Sigmoid colon (tissue), 7 donors: ENCODE results near the gene ADAMTS14. TPM values are rescaled to one million over a fixed set of nuclear protein-coding genes. Genes with fewer than 3 reads are reported as not detected.

Experiments used
- DNase-seq: peaks from one replicate; pipeline ENCODE4 v3.0.0-alpha.2; 2019
- H3K27ac ChIP-seq, 4 donors: fragments of 200-600 bp; sonication (generic); one replicate each; pipeline ENCODE4 v1.5.1; 2016 to 2019; ENCODE audit warnings: mild to moderate bottlenecking in 1 of 4
- H3K27me3 ChIP-seq, 3 donors: fragments of 200-600 bp; sonication (generic); one replicate each; pipeline ENCODE4 v1.5.1; 2019; ENCODE audit warnings: mild to moderate bottlenecking in 1 of 3
- H3K36me3 ChIP-seq, 4 donors: fragments of 200-600 bp; sonication (generic); one replicate each; pipeline ENCODE4 v1.5.1; 2016 to 2019
- H3K4me1 ChIP-seq, 4 donors: fragments of 200-600 bp; sonication (generic); one replicate each; pipeline ENCODE4 v1.5.1; 2017 to 2019
- H3K4me3 ChIP-seq, 4 donors: fragments of 200-600 bp; sonication (generic); one replicate each; pipeline ENCODE4 v1.5.1; 2017 to 2019; ENCODE audit warnings: mild to moderate bottlenecking in 2 of 4, moderate library complexity in 1 of 4
- H3K9me3 ChIP-seq, 4 donors: fragments of 200-600 bp in 3 of 4; sonication (generic) in 3 of 4; one replicate each; pipeline versions ENCODE4 v1.5.1 to v1.6.1; 2013 to 2019
- EP300 ChIP-seq, 4 donors: sonication (generic); formaldehyde crosslinking; IDR thresholded peaks; one replicate each; pipeline ENCODE4 v1.6.1; 2017; ENCODE audit warnings: antibody characterized with exemption in 4 of 4
- POLR2A ChIP-seq, 2 donors: fragments of 450-650 bp; IDR thresholded peaks; one replicate each; pipeline ENCODE4 v1.6.1; 2016; ENCODE audit warnings: antibody characterized with exemption in 2 of 2, mild to moderate bottlenecking in 2 of 2, moderate library complexity in 2 of 2
- POLR2AphosphoS5 ChIP-seq, 4 donors: sonication (generic); formaldehyde crosslinking; IDR thresholded peaks; one replicate each; pipeline ENCODE4 v1.6.1; 2017; ENCODE audit warnings: antibody characterized with exemption in 4 of 4
- WGBS, 2 donors: extraction: QIAGEN DNeasy Blood & Tissue Kit; methylation state at CpG; one replicate each; pipeline ENCODE4 v1.1.7; 2013; 5-methylcytosine and 5-hydroxymethylcytosine counted together
- intact Hi-C: fragments of 100-400 bp; cut with DNase I; formaldehyde crosslinking; loops from one replicate; pipeline ENCODE4 v1.15.1; 2023
- polyA plus RNA-seq, 3 donors: library from polyadenylated mRNA; stranded (reverse); fragments of 200-250 nt; gene quantifications; one replicate each; pipeline ENCODE4 v1.2.3, GENCODE V29; 2013
- total RNA-seq, 4 donors: library from RNA; depleted of rRNA; stranded (reverse); fragments of >200 nt; gene quantifications; one replicate each; pipeline ENCODE4 v1.1.0, GENCODE V29; 2016
- TF ChIP-seq, protein P1 (sequence below), 4 experiments: fragments of 450-650 bp in 3 of 4; fragments of 200-600 bp in 1 of 4; IDR thresholded peaks; one replicate each; pipeline ENCODE4 v1.5.1; 2016 to 2019; ENCODE audit warnings: antibody characterized with exemption in 4 of 4, mild to moderate bottlenecking in 3 of 4, moderate library complexity in 2 of 4
- donor health status: healthy with polysubstance abuse.
- donor health status: Bipolar disorder and iron deficiency.
- donor health status: healthy.

Gene ADAMTS14
- total and polyA plus RNA-seq, 7 donors: under 0.01 to 1.1 (median 0.50) TPM; not detected in 1

DNA sequence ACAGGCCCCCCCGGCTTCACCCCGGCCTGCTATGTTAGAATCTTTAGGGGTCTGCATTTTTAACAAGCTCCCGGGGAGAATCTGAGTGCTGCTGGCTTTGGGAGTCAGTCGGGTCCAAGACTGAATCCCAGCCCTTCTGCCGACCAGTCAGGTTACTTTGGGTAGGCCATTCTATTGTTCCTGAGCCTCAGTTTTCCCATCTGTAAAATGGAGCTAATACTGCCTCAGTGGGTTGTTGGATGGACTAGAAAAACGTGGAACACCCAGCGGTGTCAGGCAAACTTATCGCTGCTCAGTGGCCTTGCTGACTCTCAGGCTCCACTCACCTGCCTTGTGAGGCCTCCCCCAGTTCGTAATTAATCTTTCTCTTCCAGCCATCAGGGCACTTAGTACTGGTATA, 101.2 kb downstream of the ADAMTS14 start:
- Histone ChIP-seq H3K9me3 (no peaks in the 10 kb centered on the region), H3K27ac (no peak overlapping the region), H3K4me1 (no peaks in the 10 kb centered on the region), H3K36me3 (no peaks in the 10 kb centered on the region), H3K27me3 (no peaks in the 10 kb centered on the region), H3K4me3 (no peak overlapping the region)
- intact Hi-C loops: no loop called here
- WGBS, 2 donors: 82 to 91% methylated on average over 9 of the region's 9 CpGs
- TF ChIP-seq, protein P1, sequence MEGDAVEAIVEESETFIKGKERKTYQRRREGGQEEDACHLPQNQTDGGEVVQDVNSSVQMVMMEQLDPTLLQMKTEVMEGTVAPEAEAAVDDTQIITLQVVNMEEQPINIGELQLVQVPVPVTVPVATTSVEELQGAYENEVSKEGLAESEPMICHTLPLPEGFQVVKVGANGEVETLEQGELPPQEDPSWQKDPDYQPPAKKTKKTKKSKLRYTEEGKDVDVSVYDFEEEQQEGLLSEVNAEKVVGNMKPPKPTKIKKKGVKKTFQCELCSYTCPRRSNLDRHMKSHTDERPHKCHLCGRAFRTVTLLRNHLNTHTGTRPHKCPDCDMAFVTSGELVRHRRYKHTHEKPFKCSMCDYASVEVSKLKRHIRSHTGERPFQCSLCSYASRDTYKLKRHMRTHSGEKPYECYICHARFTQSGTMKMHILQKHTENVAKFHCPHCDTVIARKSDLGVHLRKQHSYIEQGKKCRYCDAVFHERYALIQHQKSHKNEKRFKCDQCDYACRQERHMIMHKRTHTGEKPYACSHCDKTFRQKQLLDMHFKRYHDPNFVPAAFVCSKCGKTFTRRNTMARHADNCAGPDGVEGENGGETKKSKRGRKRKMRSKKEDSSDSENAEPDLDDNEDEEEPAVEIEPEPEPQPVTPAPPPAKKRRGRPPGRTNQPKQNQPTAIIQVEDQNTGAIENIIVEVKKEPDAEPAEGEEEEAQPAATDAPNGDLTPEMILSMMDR (IDR thresholded peaks at IDR 0.05): no peak
- no peak for TF ChIP-seq POLR2A (IDR thresholded peaks at IDR 0.05)
- no peak for TF ChIP-seq POLR2AphosphoS5 (IDR thresholded peaks at IDR 0.05)
- TF ChIP-seq EP300 (IDR thresholded peaks at IDR 0.05): no peak
- no peak for DNase-seq

DNA sequence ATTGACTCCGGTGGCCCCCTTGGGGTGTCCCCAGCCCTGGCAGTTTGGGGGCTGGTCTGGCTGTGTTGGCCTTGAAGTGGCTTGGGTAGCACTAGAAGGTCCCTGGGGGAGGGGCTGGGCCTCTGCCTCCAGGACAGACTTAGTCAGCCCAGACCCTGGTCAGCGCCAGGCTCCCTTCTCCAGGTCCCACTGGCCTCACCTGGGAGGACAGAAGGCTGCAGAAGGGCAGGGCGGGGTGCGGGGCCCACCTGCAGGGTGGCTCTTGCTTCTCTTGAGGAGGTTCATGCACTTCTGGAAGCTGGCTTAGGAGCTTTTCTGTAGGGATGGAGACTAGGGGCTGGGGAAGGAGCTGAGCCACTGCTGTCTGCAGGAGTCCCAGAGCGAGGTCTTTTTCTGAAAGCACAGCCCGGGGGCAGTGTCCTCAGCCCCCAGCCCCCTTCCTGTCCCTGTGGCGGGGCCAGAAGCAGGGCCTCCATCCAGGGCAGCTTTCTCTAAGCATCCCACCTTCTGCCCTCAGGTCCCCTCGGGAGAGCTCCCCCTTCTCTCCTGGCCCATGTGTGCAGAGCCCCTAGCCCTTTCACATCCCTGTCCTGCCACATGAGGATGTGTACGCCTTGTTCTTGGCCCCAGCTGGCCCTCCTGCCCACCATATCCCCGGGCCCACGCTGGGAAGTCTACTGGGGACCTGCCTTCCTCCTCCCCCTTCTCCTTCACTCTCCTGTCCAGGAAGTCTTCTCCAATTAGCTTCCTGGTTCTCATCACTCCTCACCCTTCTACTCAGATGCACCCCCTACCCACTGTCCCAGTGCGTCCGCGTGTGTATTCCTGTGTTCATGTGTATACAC, 101.9 kb downstream of the ADAMTS14 start:
- TF ChIP-seq EP300 (IDR thresholded peaks at IDR 0.05): no peak
- no peak for TF ChIP-seq POLR2A (IDR thresholded peaks at IDR 0.05)
- TF ChIP-seq, protein P1 (IDR thresholded peaks at IDR 0.05): no peak
- TF ChIP-seq POLR2AphosphoS5 (IDR thresholded peaks at IDR 0.05): no peak
- DNase-seq: no peak
- intact Hi-C loops: no loop called here
- Histone ChIP-seq H3K4me1 (no peaks in the 10 kb centered on the region), H3K27ac (no peak overlapping the region), H3K27me3 (no peaks in the 10 kb centered on the region), H3K36me3 (no peaks in the 10 kb centered on the region), H3K9me3 (no peaks in the 10 kb centered on the region), H3K4me3 (no peak overlapping the region)
- WGBS, 2 donors: 90% methylated on average over 14 of the region's 14 CpGs

DNA sequence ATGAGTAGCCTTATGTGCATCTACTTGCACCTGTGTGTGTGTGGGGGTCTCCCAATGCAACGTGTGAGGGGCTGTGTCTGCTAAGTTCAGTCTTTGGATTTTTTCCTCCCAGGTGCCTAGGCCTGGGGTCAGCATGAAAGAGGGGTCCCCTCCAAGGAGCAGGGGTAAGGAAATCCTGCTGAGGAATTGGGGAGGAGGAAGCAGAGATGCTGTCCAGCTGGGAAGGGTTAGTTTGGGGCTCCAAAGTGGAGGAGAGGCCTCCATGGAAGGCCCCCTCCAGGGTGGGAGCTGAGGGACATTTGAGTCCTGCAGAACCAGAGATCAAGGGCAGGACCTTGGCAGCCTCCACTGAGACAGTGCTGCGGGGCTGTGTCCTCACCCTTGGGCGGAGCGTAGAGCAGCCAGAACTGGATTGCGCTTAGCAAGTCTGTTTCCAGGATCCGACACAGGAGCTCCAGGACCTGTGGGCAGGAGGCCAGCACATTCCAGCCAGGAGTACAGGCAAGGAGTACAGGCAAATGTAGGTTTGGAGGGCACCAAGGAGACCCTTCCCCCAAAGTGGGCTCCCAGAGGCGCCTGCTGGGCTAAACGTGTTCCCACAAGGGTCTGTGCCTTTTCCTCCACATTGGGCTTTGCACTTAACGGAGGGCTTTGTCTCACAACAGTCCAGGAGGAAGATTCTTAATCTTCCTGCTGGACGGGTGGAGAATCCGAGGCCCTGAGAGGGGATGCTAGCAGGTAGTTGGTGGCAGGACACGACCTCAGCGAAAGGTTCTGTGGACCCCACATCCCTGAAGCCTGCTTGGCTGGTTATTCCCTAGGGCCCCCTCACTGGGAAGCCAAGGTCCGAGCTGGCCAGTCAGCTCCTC, 102.7 kb downstream of the ADAMTS14 start:
- DNase-seq: no peak
- no peak for TF ChIP-seq POLR2A (IDR thresholded peaks at IDR 0.05)
- no peak for TF ChIP-seq EP300 (IDR thresholded peaks at IDR 0.05)
- TF ChIP-seq, protein P1 (IDR thresholded peaks at IDR 0.05): no peak
- TF ChIP-seq POLR2AphosphoS5 (IDR thresholded peaks at IDR 0.05): no peak
- Histone ChIP-seq H3K4me1 (no peaks in the 10 kb centered on the region), H3K4me3 (no peak overlapping the region), H3K36me3 (no peaks in the 10 kb centered on the region), H3K27ac (no peak overlapping the region), H3K27me3 (no peaks in the 10 kb centered on the region), H3K9me3 (no peaks in the 10 kb centered on the region)
- intact Hi-C loops: no loop called here
- 65 to 78% methylated on average over 14 of the region's 14 CpGs for WGBS, 2 donors

DNA sequence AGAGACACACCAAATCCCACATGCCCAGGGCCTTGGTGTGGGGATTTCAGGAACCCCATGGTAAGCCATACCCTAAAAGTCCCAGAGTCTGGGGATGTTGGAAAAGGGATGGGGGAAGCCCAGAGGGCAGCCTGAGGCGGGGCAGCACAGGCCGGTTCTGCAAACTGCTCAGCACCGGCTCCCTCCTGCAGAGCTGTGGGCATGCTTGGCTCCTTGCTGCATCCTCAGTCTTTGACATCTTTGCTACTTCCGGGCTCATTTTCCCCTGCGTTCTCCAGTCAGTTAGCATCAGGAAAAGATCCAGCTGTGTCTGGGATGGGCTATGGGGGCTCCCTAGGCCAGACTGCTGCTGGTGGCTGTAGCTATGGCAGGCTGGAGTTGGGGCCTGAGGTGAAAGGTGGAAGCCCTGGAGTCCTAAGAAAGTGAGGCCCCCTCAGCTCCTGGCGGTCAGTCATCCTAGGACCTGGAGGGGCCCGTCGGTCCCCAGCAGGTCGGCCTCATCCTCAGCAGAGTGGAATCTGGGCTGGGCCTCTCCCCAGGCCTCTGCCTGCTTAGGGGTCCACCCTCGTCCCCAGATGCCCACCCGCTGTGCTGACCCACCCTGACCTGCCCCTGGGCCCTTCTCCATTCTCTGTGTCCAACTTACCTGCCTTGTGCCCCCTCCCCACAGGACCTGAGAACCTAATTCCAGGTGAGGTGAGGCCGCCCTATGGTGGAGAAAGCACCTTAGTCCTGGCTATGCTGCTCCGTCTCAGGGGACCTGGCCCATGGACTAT, 103.6 kb downstream of the ADAMTS14 start:
- no peak overlapping the region for H3K27ac ChIP-seq
- H3K4me3 ChIP-seq: no peak overlapping the region
- 89 to 94% methylated on average over 13 of the region's 13 CpGs for WGBS, 2 donors
- intact Hi-C loops: no loop called here
- TF ChIP-seq POLR2AphosphoS5 (IDR thresholded peaks at IDR 0.05) (no peak), POLR2A (IDR thresholded peaks at IDR 0.05) (no peak), EP300 (IDR thresholded peaks at IDR 0.05) (no peak)
- TF ChIP-seq, protein P1 (IDR thresholded peaks at IDR 0.05): no peak
- H3K4me1 ChIP-seq: no peaks in the 10 kb centered on the region
- no peaks in the 10 kb centered on the region for H3K27me3 ChIP-seq
- no peaks in the 10 kb centered on the region for H3K36me3 ChIP-seq
- no peak for DNase-seq
- no peaks in the 10 kb centered on the region for H3K9me3 ChIP-seq
